A549 (cell line): ENCODE results near the gene ANKRD13A. TPM values are rescaled to one million over a fixed set of nuclear protein-coding genes. Genes with fewer than 3 reads are reported as not detected.

ENCODE experiments used
- ATAC-seq, 2 experiments: fragments of 200-7000 bp in 1 of 2; fragments of >200 bp in 1 of 2; cut with Nextera tagmentation in 1 of 2; cut with Tn5 transposase in 1 of 2; 3 replicates each; pipeline versions ENCODE4 v1.8.0 to v1.9.1; 2018 to 2020; ENCODE audit warnings: mild to moderate bottlenecking in 1 of 2, moderate library complexity in 1 of 2
- CTCF ChIA-PET: fragments of 300-600 bp; sonication (Branson Sonifier 250); formaldehyde crosslinking; extraction: SDS; loops from one replicate; lab custom pipeline; 2021; ENCODE audit warnings: antibody characterized with exemption, inconsistent platforms; lab: Yijun Ruan, JAX
- POLR2A ChIA-PET: fragments of 350-600 bp; formaldehyde crosslinking; extraction: SDS; loops from one replicate; lab custom pipeline; 2021; ENCODE audit warnings: antibody characterized with exemption, inconsistent platforms; lab: Yijun Ruan, JAX
- DNase-seq, 2 experiments: peaks; one replicate each; pipeline versions ENCODE4 v3.0.0 to v3.0.0-alpha.2; 2011 to 2016; ENCODE audit warnings: low read depth in 1 of 2, low spot score in 1 of 2
- FAIRE-seq: peaks from 2 replicates; lab custom pipeline; 2011; peaks lifted over from hg19 to GRCh38; lab: Jason Lieb, UNC
- H3K27ac ChIP-seq, 2 experiments: fragments of >200 bp; sonication (Bioruptor Twin); formaldehyde crosslinking; 3 replicates each; pipeline ENCODE4 v1.5.1; 2016 to 2017
- H3K4me1 ChIP-seq: fragments of >200 bp; sonication (Bioruptor Twin); formaldehyde crosslinking; 3 replicates; pipeline ENCODE4 v1.6.1; 2016
- H3K4me2 ChIP-seq: fragments of >200 bp; sonication (Bioruptor Twin); formaldehyde crosslinking; 3 replicates; pipeline ENCODE4 v1.6.1; 2016
- H3K4me3 ChIP-seq: fragments of >200 bp; sonication (Bioruptor Twin); formaldehyde crosslinking; 3 replicates; pipeline ENCODE4 v1.5.1; 2016
- H3K9me3 ChIP-seq: fragments of >200 bp; sonication (Bioruptor Twin); formaldehyde crosslinking; 3 replicates; pipeline ENCODE4 v1.6.1; 2016
- BHLHE40 ChIP-seq: IDR thresholded peaks from 2 replicates; pipeline ENCODE4 v1.6.1; 2012; ENCODE audit warnings: low read depth, low read length, inconsistent platforms
- CBX2 ChIP-seq: fragments of 200-600 bp; sonication (generic); IDR thresholded peaks from 2 replicates; pipeline ENCODE4 v1.6.1; 2016; ENCODE audit warnings: low read depth, mild to moderate bottlenecking, borderline replicate concordance
- CEBPB ChIP-seq, 2 experiments: fragments of >200 bp in 1 of 2; sonication (Bioruptor Twin) in 1 of 2; formaldehyde crosslinking in 1 of 2; IDR thresholded peaks; 2 replicates each; pipeline ENCODE4 v1.6.1; 2012 to 2016
- EHF ChIP-seq: fragments of 250-450 bp; sonication (Bioruptor Pico); IDR thresholded peaks from 2 replicates; pipeline ENCODE4 v1.5.0; 2020; ENCODE audit warnings: mild to moderate bottlenecking
- HES2 ChIP-seq: fragments of >200 bp; sonication (Bioruptor Twin); formaldehyde crosslinking; IDR thresholded peaks from 2 replicates; pipeline ENCODE4 v1.6.1; 2016
- HEYL ChIP-seq: fragments of 250-450 bp; sonication (Bioruptor Pico); IDR thresholded peaks from 2 replicates; pipeline ENCODE4 v1.8.0; 2021; ENCODE audit warnings: mild to moderate bottlenecking, moderate library complexity
- HOXA7 ChIP-seq: fragments of 250-450 bp; sonication (Bioruptor Pico); IDR thresholded peaks from 2 replicates; pipeline ENCODE4 v1.5.0; 2020; ENCODE audit warnings: mild to moderate bottlenecking, moderate library complexity
- JUN ChIP-seq, 2 experiments: fragments of >200 bp; sonication (Bioruptor Twin); formaldehyde crosslinking; IDR thresholded peaks; 2 replicates in 1 of 2; 3 replicates in 1 of 2; pipeline ENCODE4 v1.6.1; 2016 to 2017
- JUNB ChIP-seq: fragments of >200 bp; sonication (Bioruptor Twin); formaldehyde crosslinking; IDR thresholded peaks from 2 replicates; pipeline ENCODE4 v1.6.1; 2016
- KDM5A ChIP-seq: fragments of 200-600 bp; sonication (generic); IDR thresholded peaks from 2 replicates; pipeline ENCODE4 v1.6.1; 2016; ENCODE audit warnings: antibody characterized with exemption, mild to moderate bottlenecking
- MAZ ChIP-seq: fragments of 150-350 bp; IDR thresholded peaks from 2 replicates; pipeline ENCODE4 v1.6.1; 2014; ENCODE audit warnings: antibody characterized with exemption, low read depth, low read length, borderline replicate concordance
- MYC ChIP-seq: IDR thresholded peaks from 2 replicates; pipeline ENCODE4 v1.6.1; 2012; ENCODE audit warnings: mild to moderate bottlenecking, inconsistent platforms, low read length, improper control_type of control experiment, borderline replicate concordance
- NFE2L2 ChIP-seq: fragments of 150-350 bp; conservative IDR thresholded peaks from 2 replicates; pipeline ENCODE4 v1.6.1; 2014; ENCODE audit warnings: low read length
- NPAS2 ChIP-seq: fragments of 250-450 bp; sonication (Bioruptor Pico); IDR thresholded peaks from 2 replicates; pipeline ENCODE4 v1.8.0; 2022; ENCODE audit warnings: mild to moderate bottlenecking, moderate library complexity, borderline replicate concordance
- PHF8 ChIP-seq: fragments of 200-600 bp; sonication (generic); IDR thresholded peaks from 2 replicates; pipeline ENCODE4 v1.6.1; 2016; ENCODE audit warnings: low read depth, mild to moderate bottlenecking, antibody characterized with exemption, moderate library complexity, borderline replicate concordance
- POLR2A ChIP-seq: IDR thresholded peaks from 2 replicates; pipeline ENCODE4 v1.6.1; 2012; ENCODE audit warnings: mild to moderate bottlenecking, low read length
- RFX5 ChIP-seq: fragments of 450-650 bp; IDR thresholded peaks from 2 replicates; pipeline ENCODE4 v1.7.1; 2014; ENCODE audit warnings: antibody characterized with exemption, mild to moderate bottlenecking, moderate library complexity
- RNF2 ChIP-seq: fragments of 200-600 bp; sonication (generic); IDR thresholded peaks from 2 replicates; pipeline ENCODE4 v1.6.1; 2016; ENCODE audit warnings: low read depth, mild to moderate bottlenecking, antibody characterized with exemption, moderate library complexity, borderline replicate concordance
- TP53 ChIP-seq: fragments of 250-450 bp; sonication (Bioruptor Pico); IDR thresholded peaks from 2 replicates; pipeline ENCODE4 v1.5.0; 2021; ENCODE audit warnings: mild to moderate bottlenecking, moderate library complexity
- ZC3H11A ChIP-seq: fragments of 450-650 bp; IDR thresholded peaks from 2 replicates; pipeline ENCODE4 v1.6.1; 2014; ENCODE audit warnings: antibody characterized with exemption, mild to moderate bottlenecking
- ZSCAN20 ChIP-seq: fragments of 250-450 bp; sonication (Bioruptor Pico); IDR thresholded peaks from 2 replicates; pipeline ENCODE4 v1.8.0; 2022; ENCODE audit warnings: mild to moderate bottlenecking, moderate library complexity
- WGBS: methylation state at CpG from one replicate; pipeline ENCODE4 v1.1.6; 2017; ENCODE audit errors: missing lambda C conversion rate; 5-methylcytosine and 5-hydroxymethylcytosine counted together
- polyA plus RNA-seq, 4 experiments: library from polyadenylated mRNA; depleted of rRNA in 3 of 4; stranded (reverse); fragments of >200 nt; fragmentation: RNase III in 1 of 4; extraction: RNeasy Plus Mini Kit Qiagen cat#74134 plus additional on column Dnase treatment in 1 of 4; gene quantifications; 2 replicates in 3 of 4; 3 replicates in 1 of 4; pipeline ENCODE4 v1.2.3, GENCODE V29; 2011 to 2017
- TF ChIP-seq, protein P1 (sequence below): IDR thresholded peaks from 2 replicates; pipeline ENCODE4 v1.6.1; 2012
- TF ChIP-seq, protein P2 (sequence below): fragments of >200 bp; sonication (Bioruptor Twin); formaldehyde crosslinking; IDR thresholded peaks from 3 replicates; pipeline ENCODE4 v1.6.1; 2016
- TF ChIP-seq, protein P3 (sequence below): fragments of 450-650 bp; IDR thresholded peaks from 2 replicates; pipeline ENCODE4 v1.6.1; 2014; ENCODE audit warnings: antibody characterized with exemption
- TF ChIP-seq, protein P4 (sequence below): fragments of 150-350 bp; IDR thresholded peaks from 2 replicates; pipeline ENCODE4 v1.6.1; 2014; ENCODE audit warnings: low read depth, mild to moderate bottlenecking, low read length

Gene ANKRD13A
- polyA plus RNA-seq, 2 of the 4 experiments (the other 2 are of a cell fraction) = 12.1 to 23.8 TPM

GRCh38 chr12:109994401-109995175, 4.6 kb upstream of the ANKRD13A start:
- H3K27ac ChIP-seq = no peak overlapping the region
- WGBS = 75% methylated on average over 6 of the region's 6 CpGs
- H3K4me1 ChIP-seq = peaks cover 22% of the 10 kb centered on the region
- CTCF ChIA-PET = interaction anchor here (0.6 to 0.9 kb wide), 3 partner anchors 112 to 437 kb away, joined by 3 to 4 read pairs (median 3); no protein-coding TSS in a partner anchor
- no peaks in the 10 kb centered on the region for H3K9me3 ChIP-seq
- H3K4me3 ChIP-seq = peak overlapping the region; percentile 85; the same call in 2 of the 3 replicates
- POLR2A ChIA-PET = no interaction called here
- DNase-seq = no peak
- H3K4me2 ChIP-seq = peak overlapping the region; percentile 95
- ATAC-seq = no peak
- no peak for TF ChIP-seq MAZ
- TF ChIP-seq NFE2L2 = no peak
- TF ChIP-seq JUNB = no peak
- no peak for TF ChIP-seq NPAS2 (CRISPR knock-in tag)
- TF ChIP-seq KDM5A = no peak
- TF ChIP-seq, protein P1, sequence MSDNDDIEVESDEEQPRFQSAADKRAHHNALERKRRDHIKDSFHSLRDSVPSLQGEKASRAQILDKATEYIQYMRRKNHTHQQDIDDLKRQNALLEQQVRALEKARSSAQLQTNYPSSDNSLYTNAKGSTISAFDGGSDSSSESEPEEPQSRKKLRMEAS = no peak
- TF ChIP-seq RNF2 = no peak
- no peak for TF ChIP-seq HES2
- no peak for TF ChIP-seq RFX5
- no peak for TF ChIP-seq ZSCAN20 (CRISPR knock-in tag)
- TF ChIP-seq ZC3H11A = no peak
- no peak for FAIRE-seq

DNA sequence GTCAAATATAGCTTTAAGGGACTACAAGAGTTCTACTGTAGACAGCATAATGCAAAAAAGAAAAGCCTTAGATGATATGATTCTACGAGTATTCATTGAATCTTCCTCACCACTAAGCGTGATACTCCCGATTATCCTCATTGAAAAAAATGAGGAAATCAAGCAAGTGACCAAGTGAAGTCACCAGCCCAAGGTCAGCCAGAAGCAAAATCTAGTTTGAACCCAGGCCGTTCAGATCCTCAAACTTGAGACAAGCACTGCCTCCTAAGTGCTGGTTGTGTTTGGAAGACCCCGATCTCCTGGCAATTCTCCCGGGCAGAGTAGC, 3.9 kb upstream of the ANKRD13A start:
- no peak for ATAC-seq
- FAIRE-seq = no peak
- ChIA-PET POLR2A (no interaction called here), CTCF (interaction anchor here (0.9 kb wide), 1 partner anchor 436 kb away, joined by 3 read pairs; no protein-coding TSS in a partner anchor)
- 15% methylated on average over 6 of the region's 6 CpGs for WGBS
- peak overlapping the region; percentile 90 to 96 for H3K27ac ChIP-seq
- no peak for TF ChIP-seq BHLHE40
- no peak for TF ChIP-seq TP53
- TF ChIP-seq, protein P2, sequence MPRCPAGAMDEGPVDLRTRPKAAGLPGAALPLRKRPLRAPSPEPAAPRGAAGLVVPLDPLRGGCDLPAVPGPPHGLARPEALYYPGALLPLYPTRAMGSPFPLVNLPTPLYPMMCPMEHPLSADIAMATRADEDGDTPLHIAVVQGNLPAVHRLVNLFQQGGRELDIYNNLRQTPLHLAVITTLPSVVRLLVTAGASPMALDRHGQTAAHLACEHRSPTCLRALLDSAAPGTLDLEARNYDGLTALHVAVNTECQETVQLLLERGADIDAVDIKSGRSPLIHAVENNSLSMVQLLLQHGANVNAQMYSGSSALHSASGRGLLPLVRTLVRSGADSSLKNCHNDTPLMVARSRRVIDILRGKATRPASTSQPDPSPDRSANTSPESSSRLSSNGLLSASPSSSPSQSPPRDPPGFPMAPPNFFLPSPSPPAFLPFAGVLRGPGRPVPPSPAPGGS = no peak
- TF ChIP-seq MYC = no peak
- H3K4me3 ChIP-seq = peak overlapping the region; percentile 85
- H3K4me2 ChIP-seq = peak overlapping the region; percentile 95
- DNase-seq = no peak
- H3K9me3 ChIP-seq = no peaks in the 10 kb centered on the region
- peaks cover 24% of the 10 kb centered on the region for H3K4me1 ChIP-seq

DNA sequence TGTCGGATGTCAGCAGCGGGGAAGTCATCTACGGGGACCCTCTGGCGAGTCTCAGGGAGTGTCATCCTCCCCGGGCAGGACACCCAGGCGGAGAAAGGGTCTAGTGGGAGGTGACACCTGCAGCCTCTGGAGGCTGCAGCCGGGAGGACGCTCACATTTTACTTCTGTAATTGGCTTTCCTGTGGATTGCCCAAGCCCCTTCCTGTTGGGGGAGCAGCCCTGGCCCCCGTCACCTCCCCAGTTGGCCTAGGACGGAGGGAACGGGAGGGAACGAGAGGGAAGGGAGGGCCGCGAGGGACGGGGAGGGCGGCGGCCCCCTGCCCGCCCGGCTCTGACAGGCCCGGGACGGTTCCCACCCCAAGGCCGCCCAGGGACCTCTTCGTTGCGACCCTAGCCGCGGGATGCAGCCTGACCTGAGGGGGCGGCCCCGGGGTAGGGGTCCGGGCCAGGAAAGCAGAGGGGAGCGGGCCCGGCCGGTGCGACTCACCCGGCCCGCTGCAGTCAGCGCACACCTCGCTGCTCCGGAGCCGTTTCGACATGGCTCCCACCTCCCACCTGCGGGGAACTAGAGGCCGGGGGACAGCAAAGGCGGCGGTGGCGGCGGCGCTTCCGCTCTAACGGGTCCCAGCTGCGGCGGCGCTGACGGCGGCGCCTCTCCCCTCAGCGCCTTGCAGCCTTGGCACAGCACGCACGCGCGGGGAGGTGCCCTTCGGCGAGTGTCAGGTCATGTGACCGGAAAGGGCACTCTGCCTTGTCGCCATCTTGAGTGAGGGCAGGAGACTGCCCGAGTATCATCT, 3.3 kb upstream of the ANKRD13A start, which contains the start of gene GIT2:
Gene GIT2, minus strand, starts transcription at position 683 of the 797 bp plus-strand sequence. Its CDS starts 144 bp downstream, at position 539.
- TF ChIP-seq, protein P2 = peak; percentile 30; the same call in 1 of the 3 replicates
- TF ChIP-seq KDM5A (0 out of 2 replicates have a peak, but pooled peaks have one; percentile 13), EHF (CRISPR knock-in tag) (no peak), HEYL (CRISPR knock-in tag) (no peak), HOXA7 (CRISPR knock-in tag) (no peak), BHLHE40 (0 out of 2 replicates have a peak, but pooled peaks have one; percentile 3), MYC (0 out of 2 replicates have a peak, but pooled peaks have one; percentile 40), CBX2 (no peak), JUN (IDR thresholded peaks at IDR 0.05) (peak in 1 of 2 experiments; percentile 78; a peak in 3 of 5 replicates), POLR2A (peak; percentile 90), CEBPB (IDR thresholded peaks at IDR 0.05) (no peak), ZSCAN20 (CRISPR knock-in tag) (0 out of 2 replicates have a peak, but pooled peaks have one; percentile 28), PHF8 (peak; percentile 65; the same call in 1 of the 2 replicates), MAZ (0 out of 2 replicates have a peak, but pooled peaks have one; percentile 16), JUNB (no peak)
- TF ChIP-seq, protein P3, sequence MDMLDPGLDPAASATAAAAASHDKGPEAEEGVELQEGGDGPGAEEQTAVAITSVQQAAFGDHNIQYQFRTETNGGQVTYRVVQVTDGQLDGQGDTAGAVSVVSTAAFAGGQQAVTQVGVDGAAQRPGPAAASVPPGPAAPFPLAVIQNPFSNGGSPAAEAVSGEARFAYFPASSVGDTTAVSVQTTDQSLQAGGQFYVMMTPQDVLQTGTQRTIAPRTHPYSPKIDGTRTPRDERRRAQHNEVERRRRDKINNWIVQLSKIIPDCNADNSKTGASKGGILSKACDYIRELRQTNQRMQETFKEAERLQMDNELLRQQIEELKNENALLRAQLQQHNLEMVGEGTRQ = peak; percentile 93
- TF ChIP-seq, protein P1 = peak; percentile 72
- TF ChIP-seq, protein P4, sequence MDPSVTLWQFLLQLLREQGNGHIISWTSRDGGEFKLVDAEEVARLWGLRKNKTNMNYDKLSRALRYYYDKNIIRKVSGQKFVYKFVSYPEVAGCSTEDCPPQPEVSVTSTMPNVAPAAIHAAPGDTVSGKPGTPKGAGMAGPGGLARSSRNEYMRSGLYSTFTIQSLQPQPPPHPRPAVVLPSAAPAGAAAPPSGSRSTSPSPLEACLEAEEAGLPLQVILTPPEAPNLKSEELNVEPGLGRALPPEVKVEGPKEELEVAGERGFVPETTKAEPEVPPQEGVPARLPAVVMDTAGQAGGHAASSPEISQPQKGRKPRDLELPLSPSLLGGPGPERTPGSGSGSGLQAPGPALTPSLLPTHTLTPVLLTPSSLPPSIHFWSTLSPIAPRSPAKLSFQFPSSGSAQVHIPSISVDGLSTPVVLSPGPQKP = no peak
- ChIA-PET CTCF (no interaction called here), POLR2A (no interaction called here)
- 4% methylated on average over 36 of the region's 65 CpGs for WGBS
- Histone ChIP-seq H3K4me3 (peak within 1 kb of the TSS; percentile 85), H3K27ac (peak within 1 kb of the TSS; percentile 90 to 96), H3K4me2 (peak within 1 kb of the TSS; percentile 95), H3K9me3 (no peaks in the 10 kb centered on the region), H3K4me1 (peaks cover 26% of the 10 kb centered on the region)
- DNase-seq (peak; percentile 95), ATAC-seq (peak; percentile 79 to 89), FAIRE-seq (no peak)
